NB4 (cell line): ENCODE results near the gene SLC17A5.

Source experiments
- DNase-seq: peaks from one replicate; pipeline ENCODE4 v3.0.0; 2010; ENCODE audit warnings: low read depth
- H3K4me3 ChIP-seq: one replicate; pipeline ENCODE4 v1.5.1; 2011; ENCODE audit warnings: mild to moderate bottlenecking, low read depth, low read length, moderate library complexity
- CTCF ChIP-seq: IDR thresholded peaks from one replicate; pipeline ENCODE4 v1.5.1; 2012; ENCODE audit warnings: low read depth, low read length
- MAX ChIP-seq: IDR thresholded peaks from 2 replicates; pipeline ENCODE4 v1.6.1; 2011; ENCODE audit warnings: low read depth, low read length
- MYC ChIP-seq: IDR thresholded peaks from 2 replicates; pipeline ENCODE4 v1.6.1; 2011; ENCODE audit warnings: low read depth, low read length
- POLR2A ChIP-seq: IDR thresholded peaks from 2 replicates; pipeline ENCODE4 v1.6.1; 2011; ENCODE audit warnings: mild to moderate bottlenecking; ENCODE audit not compliant: insufficient read length; ENCODE audit errors: extremely low read depth

Gene SLC17A5

GRCh38 chr6:73642530-73642929, 11.3 kb downstream of the SLC17A5 start:
- DNase-seq, result no peak
- no peak overlapping the region for H3K4me3 ChIP-seq
- no peak for TF ChIP-seq CTCF
- no peak for TF ChIP-seq POLR2A
- TF ChIP-seq MYC, result no peak
- no peak for TF ChIP-seq MAX

GRCh38 chr6:73640179-73640750, 13.5 kb downstream of the SLC17A5 start:
- no peak for DNase-seq
- TF ChIP-seq MAX, result no peak
- TF ChIP-seq MYC, result no peak
- TF ChIP-seq CTCF, result no peak
- no peak for TF ChIP-seq POLR2A

GRCh38 chr6:73639040-73639439, 14.8 kb downstream of the SLC17A5 start:
- no peak for DNase-seq
- H3K4me3 ChIP-seq, result no peak overlapping the region
- TF ChIP-seq MYC (no peak), POLR2A (no peak), CTCF (no peak), MAX (no peak)

More at GRCh38 chr6:73640179-73640750, 13.5 kb downstream of the SLC17A5 start:
- no peak overlapping the region for H3K4me3 ChIP-seq

GRCh38 chr6:73637404-73637803, 16.4 kb downstream of the SLC17A5 start:
- TF ChIP-seq MAX, result no peak
- no peak for TF ChIP-seq CTCF
- no peak for TF ChIP-seq MYC
- TF ChIP-seq POLR2A, result no peak
- DNase-seq, result no peak
- no peak overlapping the region for H3K4me3 ChIP-seq

- no peak for TF ChIP-seq MYC
- TF ChIP-seq CTCF, result no peak
- no peak for TF ChIP-seq MAX
- no peak for TF ChIP-seq POLR2A
- no peak overlapping the region for H3K4me3 ChIP-seq
These were observed 17.7 kb downstream of the SLC17A5 start for GRCh38 chr6:73636048-73636447.

More at GRCh38 chr6:73636048-73636447, 17.7 kb downstream of the SLC17A5 start:
- DNase-seq, result no peak
